NCI-H524 (cell line): ENCODE measurements around the gene PRKCB.

Experiments
- DNase-seq, 2 experiments: peaks; one replicate each; lab custom pipeline; 2025; lab: John Stamatoyannopoulos, UW

Gene PRKCB

GRCh38 chr16:24246911-24247607, 411.3 kb downstream of the PRKCB start:
- DNase-seq = no peak

DNA sequence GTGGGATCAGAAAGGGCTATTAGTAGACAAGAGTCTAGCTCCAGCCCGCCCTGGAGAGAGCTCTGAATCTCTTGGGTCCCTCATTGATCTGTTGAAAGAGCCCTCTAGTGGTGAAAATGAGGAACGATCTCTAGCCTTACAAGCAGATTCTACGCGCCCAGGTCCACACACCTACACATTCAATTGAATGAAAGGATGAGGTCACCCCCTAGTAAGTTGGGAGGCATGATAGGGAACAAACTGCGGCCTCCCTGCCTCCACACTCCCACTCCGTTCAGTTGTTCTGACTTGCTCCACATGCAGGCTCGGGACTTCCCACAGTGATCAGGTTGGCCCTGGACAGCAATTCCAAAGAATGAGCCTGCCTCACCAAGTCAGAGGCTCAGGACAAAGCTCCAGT, 417.4 kb downstream of the PRKCB start:
- DNase-seq = peak; percentile 3 to 30

DNA sequence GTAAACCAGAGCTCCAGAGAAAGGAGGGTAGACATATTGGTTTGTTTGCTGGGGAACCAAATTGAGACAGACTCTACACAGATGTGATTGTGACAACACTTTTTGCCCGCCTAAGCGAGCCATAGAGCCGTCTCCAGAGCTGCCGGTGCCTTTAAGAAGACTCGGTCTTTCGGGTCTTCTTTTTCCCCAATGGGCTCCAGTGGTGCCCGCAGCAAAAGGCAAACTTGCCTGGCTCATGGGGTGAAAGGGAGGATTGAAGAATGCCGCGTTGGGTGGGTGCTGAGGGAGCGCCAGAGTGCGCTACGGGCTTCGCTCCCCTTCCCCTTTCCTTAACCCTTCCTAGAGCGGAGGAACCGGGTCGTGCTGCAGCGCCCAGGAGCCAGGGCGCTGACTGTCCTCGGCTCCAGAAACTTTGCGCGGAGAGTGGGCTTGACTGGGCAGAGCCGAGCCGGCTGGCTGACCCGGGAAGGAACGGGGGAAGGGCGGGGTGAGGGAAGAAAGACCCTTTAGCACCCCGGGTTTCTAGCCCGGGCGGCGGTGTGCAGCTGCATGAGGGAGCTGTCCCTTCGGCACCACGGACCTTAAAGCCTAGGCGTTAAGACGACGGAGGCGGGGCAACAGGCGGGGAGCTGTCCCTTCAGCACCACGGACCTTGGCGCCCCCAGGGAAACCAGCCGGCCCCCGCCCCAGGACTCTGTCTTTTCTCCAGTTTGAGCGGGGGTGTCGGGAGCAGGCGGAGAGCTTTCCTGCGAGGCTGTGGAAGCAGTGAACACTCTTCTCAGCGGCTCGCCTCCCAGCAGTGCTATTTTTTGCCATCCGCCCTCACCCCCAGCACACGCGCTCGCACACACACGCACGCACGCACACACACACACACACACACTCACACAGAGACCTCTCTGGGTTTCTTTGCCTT, 419.9 kb downstream of the PRKCB start, which contains the start of gene CACNG3:
TSS of gene CACNG3 (plus strand) at position 880 of the 916 bp plus-strand sequence. CDS start 420 bp downstream, outside the sequence.
- no peak for DNase-seq

GRCh38 chr16:24257958-24258357, 422.2 kb downstream of the PRKCB start:
- DNase-seq = no peak

GRCh38 chr16:24258791-24259190, 423.0 kb downstream of the PRKCB start:
- no peak for DNase-seq

- no peak for DNase-seq
These were observed 427.0 kb downstream of the PRKCB start for GRCh38 chr16:24262816-24263215.
